ENCODE data around the gene PLRG1. TPM values are rescaled to one million over a fixed set of nuclear protein-coding genes. Genes with fewer than 3 reads are reported as not detected.

Gene PLRG1
- total RNA-seq, 4 donors from 2014 or later = 47.1 to 60.5 (median 49.2) TPM

- intact Hi-C loops (cut with DNase I) = no loop called here
- Histone ChIP-seq H3K36me3 (no peaks in the 10 kb centered on the region), H3K4me1 (no peaks in the 10 kb centered on the region), H3K9me3 (no peaks in the 10 kb centered on the region), H3K4me3 (no peak overlapping the region), H3K27ac (no peak overlapping the region), H3K27me3 (peaks cover 0 to 19% (median 0%) of the 10 kb centered on the region in 4 donors)
- no peak for DNase-seq
- 79 to 84% methylated on average over 7 to 12 of the region's 13 CpGs for WGBS, 2 donors
- TF ChIP-seq POLR2A (IDR thresholded peaks at IDR 0.05) = no peak
- no peak for TF ChIP-seq CTCF (IDR thresholded peaks at IDR 0.05)
These were observed 36.3 kb upstream of the PLRG1 start for GRCh38 chr4:154586296-154587033.

GRCh38 chr4:154585369-154586018, 35.3 kb upstream of the PLRG1 start:
- Histone ChIP-seq H3K36me3 (no peaks in the 10 kb centered on the region), H3K9me3 (no peaks in the 10 kb centered on the region), H3K4me3 (no peak overlapping the region), H3K27ac (no peak overlapping the region), H3K4me1 (no peaks in the 10 kb centered on the region), H3K27me3 (peaks cover 0 to 11% (median 0%) of the 10 kb centered on the region in 4 donors)
- WGBS, 2 donors = 80 to 85% methylated on average over 9 to 10 of the region's 10 CpGs
- TF ChIP-seq CTCF (IDR thresholded peaks at IDR 0.05) (no peak), POLR2A (IDR thresholded peaks at IDR 0.05) (no peak)
- intact Hi-C loops (cut with DNase I) = no loop called here
- no peak for DNase-seq

- Histone ChIP-seq H3K27ac (no peak overlapping the region), H3K9me3 (no peaks in the 10 kb centered on the region), H3K4me3 (no peak overlapping the region), H3K27me3 (peaks cover 0 to 8% (median 0%) of the 10 kb centered on the region in 4 donors), H3K36me3 (no peaks in the 10 kb centered on the region), H3K4me1 (no peaks in the 10 kb centered on the region)
- WGBS, 2 donors = 78 to 84% methylated on average over 4 to 5 of the region's 5 CpGs
- no peak for TF ChIP-seq POLR2A (IDR thresholded peaks at IDR 0.05)
- TF ChIP-seq CTCF (IDR thresholded peaks at IDR 0.05) = no peak
- no peak for DNase-seq
- intact Hi-C loops (cut with DNase I) = no loop called here
These were observed 34.1 kb upstream of the PLRG1 start for GRCh38 chr4:154584259-154584658.

- peaks cover 0 to 2% (median 0%) of the 10 kb centered on the region in 4 donors for H3K27me3 ChIP-seq
- no peak for DNase-seq
- no peak for TF ChIP-seq POLR2A (IDR thresholded peaks at IDR 0.05)
- TF ChIP-seq CTCF (IDR thresholded peaks at IDR 0.05) = no peak
- intact Hi-C loops (cut with DNase I) = no loop called here
- H3K9me3 ChIP-seq = no peaks in the 10 kb centered on the region
- H3K4me3 ChIP-seq = no peak overlapping the region
- no peaks in the 10 kb centered on the region for H3K36me3 ChIP-seq
- no peak overlapping the region for H3K27ac ChIP-seq
- no peaks in the 10 kb centered on the region for H3K4me1 ChIP-seq
These were observed 33.5 kb upstream of the PLRG1 start for GRCh38 chr4:154583677-154584076.

- DNase-seq = no peak
- no peaks in the 10 kb centered on the region for H3K27me3 ChIP-seq
- no peaks in the 10 kb centered on the region for H3K4me1 ChIP-seq
- H3K4me3 ChIP-seq = no peak overlapping the region
- TF ChIP-seq CTCF (IDR thresholded peaks at IDR 0.05) (no peak), POLR2A (IDR thresholded peaks at IDR 0.05) (no peak)
- no peak overlapping the region for H3K27ac ChIP-seq
- WGBS, 2 donors = 77 to 87% methylated on average over 3 of the region's 3 CpGs
- intact Hi-C loops (cut with DNase I) = no loop called here
- no peaks in the 10 kb centered on the region for H3K9me3 ChIP-seq
- no peaks in the 10 kb centered on the region for H3K36me3 ChIP-seq
These were observed 33.0 kb upstream of the PLRG1 start for GRCh38 chr4:154583230-154583629.

Measured in esophagus squamous epithelium (tissue), 5 donors.